ENCODE results near the gene AREG. TPM values are rescaled to one million over a fixed set of nuclear protein-coding genes. Genes with fewer than 3 reads are reported as not detected.

The AREG gene
- total RNA-seq, 4 donors from 2014 or later = 0.63 to 2.6 (median 1.2) TPM

- H3K4me3 ChIP-seq (replicated peaks in 1 of 3) = no peak overlapping the region
- DNase-seq = no peak
- no peak overlapping the region for H3K27ac ChIP-seq
- H3K9me3 ChIP-seq = no peaks in the 10 kb centered on the region
- no peaks in the 10 kb centered on the region for H3K4me1 ChIP-seq
- no peak for TF ChIP-seq POLR2A (IDR thresholded peaks at IDR 0.05)
- TF ChIP-seq, protein P1, sequence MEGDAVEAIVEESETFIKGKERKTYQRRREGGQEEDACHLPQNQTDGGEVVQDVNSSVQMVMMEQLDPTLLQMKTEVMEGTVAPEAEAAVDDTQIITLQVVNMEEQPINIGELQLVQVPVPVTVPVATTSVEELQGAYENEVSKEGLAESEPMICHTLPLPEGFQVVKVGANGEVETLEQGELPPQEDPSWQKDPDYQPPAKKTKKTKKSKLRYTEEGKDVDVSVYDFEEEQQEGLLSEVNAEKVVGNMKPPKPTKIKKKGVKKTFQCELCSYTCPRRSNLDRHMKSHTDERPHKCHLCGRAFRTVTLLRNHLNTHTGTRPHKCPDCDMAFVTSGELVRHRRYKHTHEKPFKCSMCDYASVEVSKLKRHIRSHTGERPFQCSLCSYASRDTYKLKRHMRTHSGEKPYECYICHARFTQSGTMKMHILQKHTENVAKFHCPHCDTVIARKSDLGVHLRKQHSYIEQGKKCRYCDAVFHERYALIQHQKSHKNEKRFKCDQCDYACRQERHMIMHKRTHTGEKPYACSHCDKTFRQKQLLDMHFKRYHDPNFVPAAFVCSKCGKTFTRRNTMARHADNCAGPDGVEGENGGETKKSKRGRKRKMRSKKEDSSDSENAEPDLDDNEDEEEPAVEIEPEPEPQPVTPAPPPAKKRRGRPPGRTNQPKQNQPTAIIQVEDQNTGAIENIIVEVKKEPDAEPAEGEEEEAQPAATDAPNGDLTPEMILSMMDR (IDR thresholded peaks at IDR 0.05) = no peak
- intact Hi-C loops (cut with DNase I) = no loop called here
- H3K27me3 ChIP-seq = no peaks in the 10 kb centered on the region
- 81 to 82% methylated on average over 2 of the region's 2 CpGs for WGBS, 2 donors
- H3K36me3 ChIP-seq = no peaks in the 10 kb centered on the region
Observed at GRCh38 chr4:74480267-74480666, 35.3 kb downstream of the AREG start.

GRCh38 chr4:74481891-74482609, 37.1 kb downstream of the AREG start:
- Histone ChIP-seq H3K27ac (no peak overlapping the region), H3K4me3 (replicated peaks in 1 of 3) (no peak overlapping the region), H3K36me3 (no peaks in the 10 kb centered on the region), H3K27me3 (no peaks in the 10 kb centered on the region), H3K9me3 (no peaks in the 10 kb centered on the region), H3K4me1 (no peaks in the 10 kb centered on the region)
- WGBS, 2 donors = 95 to 96% methylated on average over 3 of the region's 3 CpGs
- intact Hi-C loops (cut with DNase I) = no loop called here
- TF ChIP-seq, protein P1 (IDR thresholded peaks at IDR 0.05) = no peak
- TF ChIP-seq POLR2A (IDR thresholded peaks at IDR 0.05) = no peak
- DNase-seq = no peak

DNA sequence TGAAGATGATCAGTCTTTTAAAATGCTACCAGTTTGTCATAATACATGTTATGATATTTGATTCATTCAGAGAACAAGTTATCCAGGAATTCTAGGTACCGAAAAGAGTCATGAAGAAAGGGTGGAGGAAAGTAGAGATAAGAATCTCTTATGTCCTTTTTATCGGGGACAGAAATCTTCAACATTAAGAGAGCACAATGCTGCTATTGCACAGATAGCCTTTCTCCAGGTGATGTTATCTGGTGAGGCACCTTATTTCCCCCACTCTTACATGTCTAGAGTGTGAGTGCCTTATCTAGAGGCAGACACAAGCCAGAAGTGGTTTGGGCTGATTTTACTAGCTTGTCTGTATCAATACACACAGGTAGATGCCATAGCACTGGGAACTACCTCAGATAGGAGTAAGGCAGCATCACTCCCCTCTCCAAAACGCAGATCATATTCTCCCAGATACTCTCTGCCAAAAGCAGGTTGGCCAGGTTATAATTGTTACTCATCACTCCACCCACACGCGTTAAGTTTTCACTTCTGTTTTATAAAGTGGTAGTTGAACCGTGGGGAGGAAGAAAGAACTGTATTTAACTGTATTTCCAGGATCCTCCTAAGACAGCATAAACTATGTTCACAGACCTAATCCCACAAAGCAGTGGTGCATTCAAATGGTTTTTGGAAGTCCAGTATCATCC, 38.4 kb downstream of the AREG start:
- Histone ChIP-seq H3K27ac (no peak overlapping the region), H3K9me3 (no peaks in the 10 kb centered on the region), H3K36me3 (no peaks in the 10 kb centered on the region), H3K4me3 (replicated peaks in 1 of 3) (no peak overlapping the region), H3K4me1 (peaks cover 0 to 4% of the 10 kb centered on the region in 2 donors), H3K27me3 (no peaks in the 10 kb centered on the region)
- WGBS, 2 donors = 77 to 81% methylated on average over 6 of the region's 6 CpGs
- intact Hi-C loops (cut with DNase I) = no loop called here
- no peak for DNase-seq
- no peak for TF ChIP-seq POLR2A (IDR thresholded peaks at IDR 0.05)
- TF ChIP-seq, protein P1 (IDR thresholded peaks at IDR 0.05) = no peak

- intact Hi-C loops (cut with DNase I) = no loop called here
Observed at GRCh38 chr4:74486905-74487304, 42.0 kb downstream of the AREG start.

More at GRCh38 chr4:74486905-74487304, 42.0 kb downstream of the AREG start:
- 93 to 97% methylated on average over 2 of the region's 2 CpGs for WGBS, 2 donors
- TF ChIP-seq, protein P1 (IDR thresholded peaks at IDR 0.05) = no peak
- no peak for TF ChIP-seq POLR2A (IDR thresholded peaks at IDR 0.05)
- no peak for DNase-seq
- H3K4me3 ChIP-seq (replicated peaks in 1 of 3) = no peak overlapping the region
- no peaks in the 10 kb centered on the region for H3K27me3 ChIP-seq
- peaks cover 0 to 4% of the 10 kb centered on the region in 2 donors for H3K4me1 ChIP-seq
- no peaks in the 10 kb centered on the region for H3K36me3 ChIP-seq
- no peak overlapping the region for H3K27ac ChIP-seq
- no peaks in the 10 kb centered on the region for H3K9me3 ChIP-seq

All from thyroid gland (tissue), 4 donors.